OCI-M2 (cell line): ENCODE data around the gene CSNK1G3.

Experiments used
- DNase-seq: peaks from one replicate; lab custom pipeline; 2025; ENCODE audit not compliant: unreplicated experiment; lab: John Stamatoyannopoulos, UW

Gene CSNK1G3

GRCh38 chr5:123512611-123513461, 859 bp downstream of the CSNK1G3 start:
- DNase-seq: no peak

- no peak for DNase-seq
Measured at GRCh38 chr5:123514615-123515355, 2.8 kb downstream of the CSNK1G3 start.

GRCh38 chr5:123515904-123516303, 3.9 kb downstream of the CSNK1G3 start:
- no peak for DNase-seq

GRCh38 chr5:123517476-123517875, 5.5 kb downstream of the CSNK1G3 start:
- DNase-seq: no peak

GRCh38 chr5:123518111-123518510, 6.1 kb downstream of the CSNK1G3 start:
- DNase-seq: no peak

- no peak for DNase-seq
Measured at GRCh38 chr5:123520677-123521247, 8.8 kb downstream of the CSNK1G3 start.

- DNase-seq: no peak
Measured at GRCh38 chr5:123524146-123524545, 12.2 kb downstream of the CSNK1G3 start.

GRCh38 chr5:123527190-123527589, 15.2 kb downstream of the CSNK1G3 start:
- DNase-seq: no peak

GRCh38 chr5:123528065-123528464, 16.1 kb downstream of the CSNK1G3 start:
- no peak for DNase-seq

- DNase-seq: no peak
Measured at GRCh38 chr5:123528878-123529277, 16.9 kb downstream of the CSNK1G3 start.

GRCh38 chr5:123530728-123531127, 18.8 kb downstream of the CSNK1G3 start:
- DNase-seq: no peak

GRCh38 chr5:123535648-123536047, 23.7 kb downstream of the CSNK1G3 start:
- no peak for DNase-seq

- no peak for DNase-seq
Measured at GRCh38 chr5:123537256-123537655, 25.3 kb downstream of the CSNK1G3 start.

GRCh38 chr5:123537845-123538244, 25.9 kb downstream of the CSNK1G3 start:
- no peak for DNase-seq

- no peak for DNase-seq
Measured at GRCh38 chr5:123538670-123539459, 26.9 kb downstream of the CSNK1G3 start.

GRCh38 chr5:123540534-123540933, 28.6 kb downstream of the CSNK1G3 start:
- no peak for DNase-seq

- no peak for DNase-seq
Measured at GRCh38 chr5:123543438-123543837, 31.5 kb downstream of the CSNK1G3 start.

- no peak for DNase-seq
Measured at GRCh38 chr5:123545506-123545905, 33.5 kb downstream of the CSNK1G3 start.

GRCh38 chr5:123546657-123547056, 34.7 kb downstream of the CSNK1G3 start:
- no peak for DNase-seq

GRCh38 chr5:123549256-123549904, 37.4 kb downstream of the CSNK1G3 start:
- DNase-seq: no peak

GRCh38 chr5:123554601-123555000, 42.6 kb downstream of the CSNK1G3 start:
- DNase-seq: no peak
